Testis (tissue), 3 donors: ENCODE measurements around the gene TBCD. TPM values are rescaled to one million over a fixed set of nuclear protein-coding genes. Genes with fewer than 3 reads are reported as not detected.
"Not testable (repeated sequence)": the region's sequence is repeated elsewhere in the genome, so short reads cannot be mapped to it uniquely, and the experiment has no call there.

Experiments
- DNase-seq: peaks from one replicate; pipeline ENCODE4 v3.0.0-alpha.2; 2019
- H3K27ac ChIP-seq, 2 donors: fragments of 200-600 bp; sonication (generic); one replicate each; pipeline ENCODE4 v1.5.1; 2019
- H3K27me3 ChIP-seq: fragments of 200-600 bp; sonication (generic); one replicate; pipeline ENCODE4 v1.5.1; 2019
- H3K36me3 ChIP-seq: fragments of 200-600 bp; sonication (generic); one replicate; pipeline ENCODE4 v1.5.1; 2017; ENCODE audit warnings: low read depth; ENCODE audit errors: missing control alignments
- H3K4me1 ChIP-seq: fragments of 200-600 bp; sonication (generic); one replicate; pipeline ENCODE4 v1.5.1; 2019
- H3K4me3 ChIP-seq, 2 donors: fragments of 200-600 bp; sonication (generic); one replicate each; pipeline ENCODE4 v1.5.1; 2017 to 2019
- H3K9me3 ChIP-seq: fragments of 200-600 bp; sonication (generic); one replicate; pipeline ENCODE4 v1.5.1; 2017
- CTCF ChIP-seq, 3 experiments: fragments of 450-650 bp in 2 of 3; fragments of 200-600 bp in 1 of 3; sonication (generic) in 1 of 3; IDR thresholded peaks; one replicate each; pipeline ENCODE4 v1.5.1; 2016 to 2019; ENCODE audit warnings: antibody characterized with exemption in 3 of 3, mild to moderate bottlenecking in 2 of 3, moderate library complexity in 1 of 3
- POLR2A ChIP-seq: fragments of 450-650 bp; IDR thresholded peaks from one replicate; pipeline ENCODE4 v1.6.1; 2017; ENCODE audit warnings: antibody characterized with exemption, mild to moderate bottlenecking, moderate library complexity
- WGBS, 2 donors: methylation state at CpG; one replicate each; pipeline ENCODE4 v1.1.5; 2018; 5-methylcytosine and 5-hydroxymethylcytosine counted together
- intact Hi-C: fragments of 100-400 bp; cut with DNase I; formaldehyde crosslinking; loops from one replicate; pipeline ENCODE4 v1.15.1; 2023; ENCODE audit warnings: low total_unique reads
- polyA plus RNA-seq: library from polyadenylated mRNA; stranded (reverse); fragments of 350-450 nt; fragmentation: Illumina TruSeq; extraction: RNeasy Lipid Tissue Mini Kit (QIAGEN cat#74804); gene quantifications from one replicate; pipeline ENCODE4 v1.2.3, GENCODE V29; 2014; ENCODE audit warnings: low read depth, low replicate concordance; ENCODE audit not compliant: insufficient read depth
- total RNA-seq, 2 donors: library from RNA; depleted of rRNA; stranded (reverse); fragments of >200 nt; gene quantifications; one replicate each; pipeline ENCODE4 v1.2.3, GENCODE V29; 2016

The TBCD gene
- total and polyA plus RNA-seq, 3 donors from 2014 or later, result 81.2 to 128 (median 115) TPM

DNA sequence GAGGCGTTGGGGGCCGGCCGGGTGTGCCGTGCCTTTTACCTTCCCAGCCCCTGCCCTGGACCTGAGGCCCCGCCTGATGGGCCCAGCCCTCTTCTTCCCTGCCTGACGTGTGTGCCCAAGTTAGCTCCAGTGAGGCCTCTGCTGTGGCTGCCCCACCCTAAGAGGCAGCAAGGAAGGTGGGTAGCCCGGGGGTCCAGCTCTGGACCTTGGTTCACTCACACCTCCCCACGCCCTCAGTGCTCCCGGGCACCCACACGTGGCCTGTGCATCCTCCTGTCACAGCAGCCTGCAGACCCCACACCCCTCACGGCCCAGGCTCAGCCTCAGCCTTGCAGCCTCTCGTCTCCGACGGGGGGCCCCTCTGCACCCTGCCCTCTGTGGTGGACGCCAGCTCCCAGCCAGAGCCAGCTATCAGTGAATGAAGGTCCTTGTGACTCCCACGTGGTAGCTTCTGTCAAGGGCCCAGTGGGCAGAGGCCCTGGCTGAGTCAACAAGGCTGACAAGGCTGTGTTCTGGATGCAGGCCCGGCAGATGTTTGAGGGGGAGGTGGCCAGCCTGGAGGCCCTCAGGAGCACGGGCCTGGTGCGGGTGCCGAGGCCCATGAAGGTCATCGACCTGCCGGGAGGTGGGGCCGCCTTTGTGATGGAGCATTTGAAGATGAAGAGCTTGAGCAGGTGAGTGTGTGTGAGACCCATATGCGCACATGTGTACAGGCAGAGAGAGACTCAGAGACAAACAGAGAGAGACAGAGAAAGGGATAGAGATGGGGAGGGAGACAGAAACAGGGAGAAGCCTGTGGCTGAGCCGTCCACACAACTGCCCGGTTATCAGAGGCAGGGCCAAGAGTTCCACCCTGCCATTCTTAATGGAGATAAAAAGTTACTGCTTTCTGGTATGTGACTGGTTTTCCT is 13.6 kb upstream of the TBCD start:
- TF ChIP-seq POLR2A (no peak), CTCF (IDR thresholded peaks at IDR 0.05) (no peak)
- H3K4me1 ChIP-seq, result peaks cover 16% of the 10 kb centered on the region
- peak overlapping the region in 1 of 2 donors; percentile 8 for H3K27ac ChIP-seq
- intact Hi-C loops, result no loop called here
- no peak overlapping the region for H3K4me3 ChIP-seq
- no peaks in the 10 kb centered on the region for H3K9me3 ChIP-seq
- no peaks in the 10 kb centered on the region for H3K27me3 ChIP-seq
- H3K36me3 ChIP-seq, result no peaks in the 10 kb centered on the region
- 51 to 75% methylated on average over 22 to 26 of the region's 26 CpGs for WGBS, 2 donors
- peak; percentile 92 for DNase-seq

DNA sequence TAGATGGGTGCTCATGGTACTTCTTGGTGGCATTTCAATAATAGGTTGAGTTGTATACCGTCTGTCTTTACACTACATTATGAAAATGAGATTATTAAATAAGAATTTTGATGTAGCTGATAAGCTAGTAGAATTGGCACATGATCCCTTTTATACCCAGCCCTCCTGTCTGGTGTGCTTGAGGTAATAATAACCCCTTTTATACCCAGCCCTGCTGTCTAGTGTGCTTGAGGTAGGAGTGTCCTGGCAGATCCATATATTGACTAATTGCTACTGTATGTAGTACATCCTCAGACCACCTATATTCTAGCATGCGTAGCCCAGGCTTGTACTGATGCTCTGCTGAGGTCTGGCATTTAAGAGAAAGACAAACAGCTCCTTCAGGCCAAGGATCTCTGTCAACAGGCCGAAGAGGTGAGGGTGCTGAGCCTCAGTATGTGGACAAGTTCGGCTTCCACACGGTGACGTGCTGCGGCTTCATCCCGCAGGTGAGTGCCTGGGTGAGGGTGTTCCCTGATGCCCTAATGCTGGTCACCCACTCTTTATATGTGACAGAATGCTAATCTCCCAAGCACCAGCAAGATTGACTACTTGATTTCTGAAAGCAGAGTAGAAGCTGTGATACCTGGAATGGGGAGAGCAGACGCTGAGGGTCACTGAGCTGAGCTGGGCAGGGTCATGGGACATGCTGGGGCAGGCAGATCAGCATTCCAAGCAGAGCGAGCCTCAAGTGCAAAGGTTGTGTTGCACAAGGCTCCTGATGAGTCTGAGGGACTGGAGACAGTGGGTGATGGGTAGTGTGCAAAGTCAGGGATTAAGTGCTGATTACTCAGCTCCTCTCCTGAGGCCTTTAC is 10.7 kb upstream of the TBCD start:
- 92 to 98% methylated on average over 10 of the region's 10 CpGs for WGBS, 2 donors
- TF ChIP-seq CTCF (IDR thresholded peaks at IDR 0.05) (no peak), POLR2A (no peak)
- no peak overlapping the region for H3K27ac ChIP-seq
- no peaks in the 10 kb centered on the region for H3K36me3 ChIP-seq
- H3K27me3 ChIP-seq, result no peaks in the 10 kb centered on the region
- peaks cover 14% of the 10 kb centered on the region for H3K4me1 ChIP-seq
- no peak for DNase-seq
- no peak overlapping the region for H3K4me3 ChIP-seq
- intact Hi-C loops, result no loop called here
- no peaks in the 10 kb centered on the region for H3K9me3 ChIP-seq

- intact Hi-C loops, result no loop called here
- 82 to 94% methylated on average over 10 to 16 of the region's 16 CpGs for WGBS, 2 donors
- TF ChIP-seq POLR2A (no peak), CTCF (IDR thresholded peaks at IDR 0.05) (no peak)
- H3K4me3 ChIP-seq, result no peak overlapping the region
- DNase-seq, result no peak
- H3K9me3 ChIP-seq, result no peaks in the 10 kb centered on the region
- no peaks in the 10 kb centered on the region for H3K27me3 ChIP-seq
- no peaks in the 10 kb centered on the region for H3K36me3 ChIP-seq
- no peak overlapping the region for H3K27ac ChIP-seq
- H3K4me1 ChIP-seq, result no peaks in the 10 kb centered on the region
These were observed 8.3 kb upstream of the TBCD start for GRCh38 chr17:82743344-82744219.

GRCh38 chr17:82744736-82745135 is 7.1 kb upstream of the TBCD start:
- H3K36me3 ChIP-seq, DNase-seq, H3K27me3 ChIP-seq, H3K4me3 ChIP-seq, H3K27ac ChIP-seq, H3K9me3 ChIP-seq, intact Hi-C loops, H3K4me1 ChIP-seq: not testable (repeated sequence)
- 70 to 74% methylated on average over 7 of the region's 7 CpGs for WGBS, 2 donors
